ENCODE data around the gene CCR8. TPM values are rescaled to one million over a fixed set of nuclear protein-coding genes. Genes with fewer than 3 reads are reported as not detected.

Gene CCR8
- total and polyA plus RNA-seq, 2 donors (not counting 1 experiment from before 2014, with no cell fraction given), result not detected

DNA sequence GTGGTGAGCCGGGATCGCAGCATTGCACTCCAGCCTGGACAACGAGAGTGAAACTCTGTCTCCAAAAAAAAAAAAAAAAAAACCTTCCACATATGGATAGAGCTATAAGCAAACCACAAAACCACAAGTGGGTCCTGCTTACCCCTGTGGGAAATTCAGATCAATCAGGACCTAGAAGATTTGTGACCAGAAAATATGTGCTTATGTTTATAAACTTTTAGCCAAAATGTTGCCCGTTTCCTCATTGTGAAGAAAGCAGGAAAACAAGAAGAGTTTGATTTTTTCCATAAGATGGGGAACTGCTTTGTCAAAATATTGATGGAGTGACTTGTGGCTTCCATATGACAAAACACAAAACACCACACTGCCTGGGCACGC lies 50.3 kb downstream of the CCR8 start:
- TF ChIP-seq EZH2 (IDR thresholded peaks at IDR 0.05; ENCODE audit: low read length, missing control alignments) (no peak), CTCF (conservative IDR thresholded peaks at IDR 0.05 in 1 of 2, IDR thresholded peaks at IDR 0.05 in 1 of 2; ENCODE audit: low read depth in 1 of 2, low read length in 2 of 2) (no peak)
- no peaks in the 10 kb centered on the region for H4K20me1 ChIP-seq (ENCODE audit: control insufficient read depth, extremely low read depth, insufficient read depth, low read length)
- peaks cover 3% of the 10 kb centered on the region for H3K27me3 ChIP-seq (ENCODE audit: control insufficient read depth, insufficient read depth, low read length)
- no peak overlapping the region for H3K4me2 ChIP-seq (ENCODE audit: extremely low read depth, insufficient read depth, low read length)
- H3K9me3 ChIP-seq (ENCODE audit: control insufficient read depth, insufficient read depth, low read depth, low read length), result no peaks in the 10 kb centered on the region
- peaks cover 7% of the 10 kb centered on the region for H3K79me2 ChIP-seq (ENCODE audit: control insufficient read depth, insufficient read depth, low read length)
- H2AFZ ChIP-seq (ENCODE audit: low read length), result no peak overlapping the region
- no peak overlapping the region for H3K9ac ChIP-seq (ENCODE audit: insufficient read depth, low read length)
- no peaks in the 10 kb centered on the region for H3K36me3 ChIP-seq (ENCODE audit: control insufficient read depth, insufficient read depth, low read length)
- H3K4me3 ChIP-seq (replicated peaks in 1 of 4; ENCODE audit: control extremely low read depth in 1 of 4, insufficient read depth in 1 of 4, low read depth in 3 of 4, low read length in 4 of 4), result no peak overlapping the region
- peaks cover 3% of the 10 kb centered on the region for H3K4me1 ChIP-seq (ENCODE audit: control insufficient read depth, extremely low read depth, insufficient read depth, low read length)
- H3K27ac ChIP-seq (ENCODE audit: insufficient read depth, low read length), result no peak overlapping the region
- no peak for DNase-seq (ENCODE audit: low read depth in 2 of 2)

DNA sequence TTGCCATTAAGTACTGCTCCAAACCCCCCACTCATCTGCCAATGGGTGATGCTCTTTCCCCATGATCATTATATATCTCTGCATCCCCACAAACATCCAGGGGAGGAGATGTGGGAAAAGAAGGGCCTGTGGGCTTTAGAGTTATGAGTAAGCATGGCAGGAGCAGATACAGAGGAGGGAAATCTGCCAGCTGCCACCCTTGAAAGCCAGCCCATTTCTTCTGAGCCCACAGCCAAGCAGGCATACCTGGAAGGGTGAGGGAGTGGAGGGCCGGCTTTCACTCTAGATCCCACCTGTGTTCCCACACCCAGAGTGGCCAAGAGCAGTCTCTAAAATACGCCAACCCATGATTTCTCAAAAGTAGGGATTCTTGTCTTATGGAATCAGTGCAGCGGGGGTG lies 51.9 kb downstream of the CCR8 start:
- peaks cover 3% of the 10 kb centered on the region for H3K27me3 ChIP-seq (ENCODE audit: control insufficient read depth, insufficient read depth, low read length)

More for the DNA sequence above, 51.9 kb downstream of the CCR8 start:
- Histone ChIP-seq H3K79me2 (ENCODE audit: control insufficient read depth, insufficient read depth, low read length) (peaks cover 23% of the 10 kb centered on the region), H3K4me3 (replicated peaks in 1 of 4; ENCODE audit: control extremely low read depth in 1 of 4, insufficient read depth in 1 of 4, low read depth in 3 of 4, low read length in 4 of 4) (no peak overlapping the region), H3K27ac (ENCODE audit: insufficient read depth, low read length) (no peak overlapping the region), H3K9me3 (ENCODE audit: control insufficient read depth, insufficient read depth, low read depth, low read length) (no peaks in the 10 kb centered on the region), H3K9ac (ENCODE audit: insufficient read depth, low read length) (no peak overlapping the region), H3K4me1 (ENCODE audit: control insufficient read depth, extremely low read depth, insufficient read depth, low read length) (peaks cover 3% of the 10 kb centered on the region), H2AFZ (ENCODE audit: low read length) (no peak overlapping the region), H4K20me1 (ENCODE audit: control insufficient read depth, extremely low read depth, insufficient read depth, low read length) (no peaks in the 10 kb centered on the region), H3K36me3 (ENCODE audit: control insufficient read depth, insufficient read depth, low read length) (peaks cover 2% of the 10 kb centered on the region), H3K4me2 (ENCODE audit: extremely low read depth, insufficient read depth, low read length) (no peak overlapping the region)
- TF ChIP-seq CTCF (conservative IDR thresholded peaks at IDR 0.05 in 1 of 2, IDR thresholded peaks at IDR 0.05 in 1 of 2; ENCODE audit: low read depth in 1 of 2, low read length in 2 of 2) (no peak), EZH2 (IDR thresholded peaks at IDR 0.05; ENCODE audit: low read length, missing control alignments) (no peak)
- DNase-seq (ENCODE audit: low read depth in 2 of 2), result no peak

Other genes starting within 250 kb of the CCR8 start
- gene GORASP1, start 222.1 kb upstream of the CCR8 start, total RNA-seq, result 27.2 and 37.5 TPM in 2 replicates
- 32.1 and 34.3 TPM in 2 replicates for gene GORASP1, start 222.1 kb upstream of the CCR8 start, polyA plus RNA-seq
- gene TTC21A, start 222.0 kb upstream of the CCR8 start, total RNA-seq, result 1.5 and 2.1 TPM in 2 replicates
- 1.6 and 1.8 TPM in 2 replicates for gene TTC21A, start 222.0 kb upstream of the CCR8 start, polyA plus RNA-seq
- gene CSRNP1, start 176.1 kb upstream of the CCR8 start, total RNA-seq, result 6.3 and 6.7 TPM in 2 replicates
- gene CSRNP1, start 176.1 kb upstream of the CCR8 start, polyA plus RNA-seq, result 4.0 and 6.3 TPM in 2 replicates
- gene XIRP1, start 137.1 kb upstream of the CCR8 start, total RNA-seq, result not detected in 2 replicates
- 0.03 and 0.05 TPM in 2 replicates for gene XIRP1, start 137.1 kb upstream of the CCR8 start, polyA plus RNA-seq
- gene CX3CR1, start 49.7 kb upstream of the CCR8 start, total RNA-seq, result under 0.01 TPM in 1 of 2 replicates, not detected in the other
- not detected in 2 replicates for gene CX3CR1, start 49.7 kb upstream of the CCR8 start, polyA plus RNA-seq
- 17.7 and 22.0 TPM in 2 replicates for gene SLC25A38, start 53.7 kb downstream of the CCR8 start, total RNA-seq
- gene SLC25A38, start 53.7 kb downstream of the CCR8 start, polyA plus RNA-seq, result 23.3 and 26.9 TPM in 2 replicates
- 1,607 and 2,136 TPM in 2 replicates for gene RPSA, start 77.0 kb downstream of the CCR8 start, total RNA-seq
- gene RPSA, start 77.0 kb downstream of the CCR8 start, polyA plus RNA-seq, result 2,369 and 2,556 TPM in 2 replicates
- not detected in 2 replicates for gene MOBP, start 138.0 kb downstream of the CCR8 start, total RNA-seq
- not detected in 2 replicates for gene MOBP, start 138.0 kb downstream of the CCR8 start, polyA plus RNA-seq

Data from fibroblast of lung (primary cell).